ENCODE measurements around the gene TPRG1L. TPM values are rescaled to one million over a fixed set of nuclear protein-coding genes. Genes with fewer than 3 reads are reported as not detected.

TPRG1L gene
- total and polyA plus RNA-seq, 7 donors = 33.9 to 66.4 (median 40.2) TPM

GRCh38 chr1:3601743-3602142 lies 23.1 kb upstream of the TPRG1L start:
- Histone ChIP-seq H3K27ac (no peak overlapping the region), H3K9me3 (no peaks in the 10 kb centered on the region), H3K27me3 (ENCODE audit: insufficient read depth in 3 of 3, low read length in 2 of 3) (no peaks in the 10 kb centered on the region), H3K36me3 (ENCODE audit: insufficient read depth in 1 of 2, low read depth in 1 of 2) (no peaks in the 10 kb centered on the region), H3K4me1 (peaks cover 3% of the 10 kb centered on the region), H3K4me3 (no peak overlapping the region)
- intact Hi-C loops (cut with DNase I) = no loop called here
- no peak for TF ChIP-seq CTCF (IDR thresholded peaks at IDR 0.05)
- DNase-seq (no peak), ATAC-seq (no peak)
- 83 to 88% (median 83%) methylated on average over 16 of the region's 16 CpGs for WGBS, 3 donors

GRCh38 chr1:3602375-3602774 lies 22.4 kb upstream of the TPRG1L start:
- DNase-seq (no peak), ATAC-seq (no peak)
- peaks cover 3% of the 10 kb centered on the region for H3K4me1 ChIP-seq
- TF ChIP-seq CTCF (IDR thresholded peaks at IDR 0.05) = no peak
- H3K4me3 ChIP-seq = no peak overlapping the region
- H3K36me3 ChIP-seq (ENCODE audit: insufficient read depth in 1 of 2, low read depth in 1 of 2) = no peaks in the 10 kb centered on the region
- H3K27ac ChIP-seq = no peak overlapping the region
- peaks cover 0 to 5% (median 0%) of the 10 kb centered on the region in 3 donors for H3K27me3 ChIP-seq (ENCODE audit: insufficient read depth in 3 of 3, low read length in 2 of 3)
- 91 to 92% (median 92%) methylated on average over 20 to 21 of the region's 21 CpGs for WGBS, 3 donors
- intact Hi-C loops (cut with DNase I) = no loop called here
- H3K9me3 ChIP-seq = no peaks in the 10 kb centered on the region

GRCh38 chr1:3603156-3603555 lies 21.7 kb upstream of the TPRG1L start:
- peaks cover 0 to 12% (median 2%) of the 10 kb centered on the region in 3 donors for H3K27me3 ChIP-seq (ENCODE audit: insufficient read depth in 3 of 3, low read length in 2 of 3)
- TF ChIP-seq CTCF (IDR thresholded peaks at IDR 0.05) = no peak
- H3K9me3 ChIP-seq = no peaks in the 10 kb centered on the region
- intact Hi-C loops (cut with DNase I) = no loop called here
- no peaks in the 10 kb centered on the region for H3K36me3 ChIP-seq (ENCODE audit: insufficient read depth in 1 of 2, low read depth in 1 of 2)
- H3K4me1 ChIP-seq = peaks cover 3% of the 10 kb centered on the region
- no peak for ATAC-seq
- no peak overlapping the region for H3K27ac ChIP-seq
- no peak overlapping the region for H3K4me3 ChIP-seq
- WGBS, 3 donors = 92 to 99% (median 98%) methylated on average over 7 to 11 of the region's 11 CpGs
- no peak for DNase-seq

- Histone ChIP-seq H3K27me3 (ENCODE audit: insufficient read depth in 3 of 3, low read length in 2 of 3) (peaks cover 0 to 17% (median 3%) of the 10 kb centered on the region in 3 donors), H3K27ac (no peak overlapping the region), H3K4me1 (peaks cover 3% of the 10 kb centered on the region), H3K4me3 (no peak overlapping the region), H3K9me3 (no peaks in the 10 kb centered on the region), H3K36me3 (ENCODE audit: insufficient read depth in 1 of 2, low read depth in 1 of 2) (no peaks in the 10 kb centered on the region)
- ATAC-seq = no peak
- intact Hi-C loops (cut with DNase I) = no loop called here
- 82 to 85% (median 82%) methylated on average over 27 to 29 of the region's 29 CpGs for WGBS, 3 donors
- TF ChIP-seq CTCF (IDR thresholded peaks at IDR 0.05) = no peak
- no peak for DNase-seq
These were observed 21.0 kb upstream of the TPRG1L start for GRCh38 chr1:3603571-3604467.

All from psoas muscle (tissue), 8 donors.